ENCODE results near the gene SZT2.

SZT2 gene

DNA sequence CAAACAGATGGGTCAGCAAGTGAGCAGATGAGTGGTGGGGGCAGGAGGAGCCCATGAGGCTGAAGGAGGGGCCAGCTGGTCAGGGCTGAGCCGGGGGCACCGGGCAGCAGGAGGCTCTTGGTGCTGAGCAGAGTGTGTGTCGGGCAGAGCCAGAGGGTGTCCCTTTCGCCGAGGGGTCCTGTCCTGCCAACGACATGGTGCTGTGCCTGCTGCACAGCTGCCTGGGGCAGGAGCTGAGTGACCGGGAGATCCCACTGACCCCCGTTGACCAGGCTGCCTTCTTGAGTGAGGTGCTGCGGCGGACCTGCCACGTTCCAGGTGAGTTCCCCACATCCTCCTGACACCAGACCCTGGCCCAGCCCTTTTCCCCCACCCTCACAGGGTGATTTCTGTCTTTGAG, 36.5 kb downstream of the SZT2 start:
- no peak for DNase-seq

DNA sequence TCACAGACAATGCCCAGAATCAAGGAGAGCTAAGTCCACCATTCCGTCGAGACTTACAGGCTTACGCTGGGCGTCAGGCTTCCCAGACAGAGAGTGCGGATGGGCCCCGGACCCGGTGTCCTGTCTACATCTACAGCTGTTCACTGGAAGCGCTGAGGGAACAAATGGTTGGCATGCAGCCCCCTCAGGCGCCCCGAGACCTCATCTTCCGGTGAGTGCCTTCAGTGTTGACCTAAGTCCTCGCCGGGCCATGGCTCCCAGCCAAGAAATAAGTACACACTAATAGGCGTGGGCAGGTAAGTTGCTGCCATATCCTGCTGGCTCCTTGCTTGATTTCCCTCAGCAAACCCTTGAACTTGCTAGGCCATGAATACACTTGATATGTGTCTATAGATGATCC, 37.8 kb downstream of the SZT2 start:
- no peak for DNase-seq

GRCh38 chr1:43427941-43428340, 38.2 kb downstream of the SZT2 start:
- DNase-seq, result no peak

DNA sequence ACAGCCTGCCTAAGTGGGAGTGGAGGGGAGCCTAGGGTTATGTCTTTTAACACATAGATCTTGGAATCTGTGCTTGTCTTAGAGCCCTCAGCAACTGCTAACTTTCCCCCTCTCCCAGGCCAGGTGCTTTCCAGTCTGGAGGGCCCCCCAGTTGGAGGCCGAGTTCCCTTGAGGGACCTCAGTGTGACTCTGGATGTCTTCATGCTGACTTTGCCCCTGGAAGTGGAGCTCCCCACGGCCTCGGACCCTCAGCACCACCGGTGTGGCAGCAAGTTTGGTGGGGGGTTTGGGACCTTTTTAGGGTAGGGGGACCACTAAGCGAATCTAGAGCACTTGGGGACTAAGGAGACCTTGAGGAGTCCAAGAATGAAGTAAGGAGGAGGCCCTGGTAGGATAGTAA, 41.1 kb downstream of the SZT2 start:
- no peak for DNase-seq

- DNase-seq, result no peak
These were observed 42.0 kb downstream of the SZT2 start for GRCh38 chr1:43431676-43432075.

GRCh38 chr1:43432171-43432860, 42.6 kb downstream of the SZT2 start:
- DNase-seq, result no peak

DNA sequence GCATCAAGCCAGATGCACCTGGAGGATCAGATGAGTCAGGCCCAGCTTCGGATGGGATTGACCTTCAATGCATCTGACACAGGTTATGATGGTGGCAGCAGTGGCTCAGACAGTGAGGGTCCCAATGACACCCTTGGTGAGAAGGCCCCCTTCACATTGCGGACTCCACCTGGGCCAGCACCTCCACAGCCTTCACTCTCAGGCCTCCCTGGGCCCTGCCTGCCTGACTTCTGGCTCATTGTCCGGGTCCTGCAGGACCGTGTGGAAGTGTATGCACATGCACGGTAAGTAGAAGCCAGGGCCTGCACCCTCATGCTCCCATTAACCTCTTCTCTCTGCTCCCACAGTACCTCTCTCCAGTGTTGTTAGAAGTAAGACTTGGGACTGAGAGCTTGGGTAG, 43.2 kb downstream of the SZT2 start:
- DNase-seq, result no peak

- DNase-seq, result no peak
These were observed 44.6 kb downstream of the SZT2 start for GRCh38 chr1:43434256-43434655.

DNA sequence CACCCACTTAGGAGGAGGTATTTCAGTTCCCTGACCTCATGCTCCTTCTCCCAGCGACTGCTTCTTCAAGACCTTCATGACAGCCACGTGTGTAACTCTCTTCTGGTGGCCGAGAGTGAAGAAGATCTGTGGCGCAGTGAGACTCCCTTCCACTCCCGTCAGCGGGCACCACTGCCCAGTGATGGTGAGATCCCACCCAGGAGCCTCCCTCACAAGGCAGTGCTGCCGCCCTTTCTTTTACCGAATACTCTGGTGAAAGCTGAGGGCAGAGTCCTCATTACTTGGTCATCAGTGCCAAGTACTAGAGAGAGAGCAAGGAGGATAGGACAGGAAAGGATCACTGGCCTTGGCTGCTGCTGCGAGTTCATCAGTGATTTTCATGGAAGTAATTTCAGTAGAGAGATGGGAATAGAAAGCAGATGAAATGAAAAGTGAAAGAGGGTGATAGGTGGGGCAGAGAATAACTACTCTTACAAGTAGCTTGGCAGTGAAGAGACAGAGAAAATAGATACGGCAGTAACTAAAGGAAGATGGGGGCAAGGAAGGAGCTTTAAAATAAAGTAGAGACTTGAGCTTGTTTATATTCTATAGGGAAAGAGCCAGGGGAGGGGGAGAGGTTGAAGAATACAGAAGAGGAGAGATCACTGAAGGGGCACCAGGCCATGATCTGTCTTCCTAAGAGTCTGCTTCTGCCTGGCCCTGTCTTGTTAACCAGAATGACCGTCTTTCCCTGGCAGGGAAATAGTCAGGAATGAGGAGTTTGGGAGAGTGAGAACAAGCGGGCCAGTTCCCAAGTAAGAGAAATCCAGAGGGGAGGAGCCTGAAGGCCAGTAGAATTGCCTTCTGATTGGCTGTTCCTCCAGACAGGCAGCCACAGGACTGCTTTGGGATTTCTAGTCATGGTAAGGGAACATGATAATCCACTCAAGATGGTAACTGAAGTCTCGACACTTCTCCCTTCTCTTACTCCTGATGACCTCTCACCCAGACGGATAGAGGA, 45.7 kb downstream of the SZT2 start:
- DNase-seq, result no peak

- DNase-seq, result no peak
These were observed 46.7 kb downstream of the SZT2 start for GRCh38 chr1:43436371-43436770.

DNA sequence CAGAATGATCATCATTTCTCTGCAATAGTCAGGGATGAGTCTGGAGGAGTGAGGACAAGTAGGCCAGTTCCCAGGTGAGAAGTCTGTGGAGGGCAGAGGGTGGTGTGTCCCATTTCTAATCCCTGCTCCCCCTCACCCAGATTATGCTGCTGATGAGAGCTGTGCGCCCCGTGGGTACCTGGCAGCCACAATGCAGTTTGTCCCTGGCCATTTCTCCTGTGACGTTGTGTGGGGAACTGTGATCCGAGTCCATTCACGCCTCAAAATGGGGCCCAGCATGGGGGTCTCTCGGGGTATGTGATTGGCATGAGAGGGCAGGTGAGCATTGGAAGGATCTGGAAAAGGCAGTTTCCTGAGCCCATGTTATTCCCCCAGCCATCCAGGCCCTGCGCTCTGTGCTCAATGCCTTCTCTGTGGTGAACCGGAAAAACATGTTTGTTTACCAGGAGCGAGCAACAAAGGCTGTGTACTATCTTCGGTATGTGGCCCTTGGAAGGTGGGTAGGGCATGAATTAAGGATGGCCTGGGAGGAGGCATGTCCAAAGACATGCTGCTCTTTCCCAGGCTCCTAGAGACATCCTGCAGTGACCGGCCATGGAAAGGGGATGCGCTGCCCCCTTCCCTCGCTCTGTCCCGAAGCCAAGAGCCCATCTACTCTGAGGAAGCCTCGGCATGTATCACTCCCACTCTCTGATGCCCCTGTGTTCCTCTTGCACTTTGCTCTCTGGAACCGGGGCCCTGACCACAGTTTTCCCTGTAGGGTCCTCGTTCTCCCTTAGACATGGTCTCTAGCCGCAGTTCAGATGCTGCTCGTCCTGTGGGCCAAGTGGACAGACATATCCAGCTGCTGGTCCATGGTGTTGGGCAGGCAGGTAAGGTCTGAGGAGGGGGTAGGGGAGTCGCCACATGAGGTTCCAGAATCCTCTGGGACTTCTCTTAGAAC, 47.6 kb downstream of the SZT2 start:
- DNase-seq, result no peak

GRCh38 chr1:43438006-43438405, 48.3 kb downstream of the SZT2 start:
- no peak for DNase-seq

- no peak for DNase-seq
These were observed 48.9 kb downstream of the SZT2 start for GRCh38 chr1:43438576-43438952.

GRCh38 chr1:43438953-43439581, 49.4 kb downstream of the SZT2 start:
- DNase-seq, result no peak

GRCh38 chr1:43439781-43440180, 50.1 kb downstream of the SZT2 start:
- no peak for DNase-seq

DNA sequence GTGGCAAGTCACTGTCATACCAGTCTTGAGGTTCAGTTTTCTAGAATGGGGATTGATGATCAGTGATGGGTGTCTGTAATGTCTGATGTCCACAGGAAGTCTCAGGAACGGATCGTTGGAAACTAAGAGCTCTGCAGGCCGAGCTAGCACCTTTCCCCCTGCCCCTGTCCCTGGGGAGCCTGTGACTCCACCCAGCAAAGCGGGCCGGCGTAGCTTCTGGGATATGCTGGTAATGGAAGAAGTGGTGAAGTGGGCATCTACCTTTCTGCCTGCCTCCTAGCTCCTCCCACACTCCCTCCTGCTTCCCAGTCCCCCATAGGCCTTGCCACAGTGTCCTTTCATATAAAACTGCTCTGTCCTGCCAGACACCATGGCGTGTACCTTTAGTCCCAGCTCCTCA, 50.7 kb downstream of the SZT2 start:
- no peak for DNase-seq

- no peak for DNase-seq
These were observed 51.6 kb downstream of the SZT2 start for GRCh38 chr1:43441166-43441893.

DNA sequence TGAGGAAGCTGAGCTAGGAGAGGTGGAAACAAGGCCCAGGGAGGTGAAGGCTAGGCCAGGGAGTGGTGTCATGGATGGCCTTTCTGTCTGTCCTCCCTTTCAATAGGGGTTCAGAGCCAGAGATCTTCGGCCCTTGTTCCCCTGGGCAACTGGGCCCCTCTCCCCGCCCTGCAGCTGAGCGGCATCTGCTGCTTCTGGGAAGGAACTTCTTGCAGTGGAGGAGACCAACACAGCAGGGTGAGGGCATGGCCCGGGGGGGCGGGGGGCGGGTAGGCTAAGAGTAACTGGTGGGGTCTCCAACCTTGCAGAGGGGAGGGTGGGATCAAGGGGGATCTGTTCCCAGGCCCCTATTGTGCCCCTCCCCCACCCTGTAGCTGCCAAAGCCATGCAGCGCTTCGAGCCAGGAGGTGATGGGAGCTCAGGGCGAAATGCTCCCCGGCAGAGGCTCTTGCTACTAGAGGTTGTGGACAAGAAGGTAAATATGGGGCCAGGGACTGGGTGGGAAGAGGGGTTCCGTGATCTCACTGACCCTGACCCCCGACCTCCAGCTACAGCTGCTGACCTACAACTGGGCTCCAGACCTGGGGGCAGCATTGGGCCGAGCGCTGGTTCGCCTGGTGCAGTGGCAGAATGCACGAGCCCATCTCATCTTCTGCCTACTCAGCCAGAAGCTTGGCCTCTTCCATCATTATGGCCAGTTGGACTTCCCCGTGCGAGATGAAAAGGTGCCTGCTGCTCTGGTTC, 52.4 kb downstream of the SZT2 start:
- DNase-seq, result no peak

GRCh38 chr1:43442756-43443155, 53.1 kb downstream of the SZT2 start:
- no peak for DNase-seq

- DNase-seq, result no peak
These were observed 53.7 kb downstream of the SZT2 start for GRCh38 chr1:43443197-43443946.

Measured in CD4-positive, alpha-beta T cell treated with Interferon gamma for 1 hour (primary cell).